SW480 (cell line): ENCODE measurements around the gene TBXAS1.

Experiments used
- DNase-seq: peaks from one replicate; pipeline ENCODE4 v3.0.0-alpha.2; 2016; ENCODE audit warnings: low spot score

The TBXAS1 gene

GRCh38 chr7:139948587-139949335 lies 119.7 kb downstream of the TBXAS1 start:
- no peak for DNase-seq

- no peak for DNase-seq
These were observed 120.6 kb downstream of the TBXAS1 start for GRCh38 chr7:139949629-139950028.

- peak; percentile 5 for DNase-seq
These were observed 121.9 kb downstream of the TBXAS1 start for GRCh38 chr7:139950881-139951525.

GRCh38 chr7:139953229-139953628 lies 124.2 kb downstream of the TBXAS1 start:
- no peak for DNase-seq

- DNase-seq = no peak
These were observed 126.2 kb downstream of the TBXAS1 start for GRCh38 chr7:139955109-139955820.

GRCh38 chr7:139958599-139959284 lies 129.7 kb downstream of the TBXAS1 start:
- no peak for DNase-seq

GRCh38 chr7:139959285-139959628 lies 130.2 kb downstream of the TBXAS1 start:
- no peak for DNase-seq

GRCh38 chr7:139959718-139960117 lies 130.7 kb downstream of the TBXAS1 start:
- DNase-seq = no peak

- peak; percentile 6 for DNase-seq
These were observed 131.1 kb downstream of the TBXAS1 start for GRCh38 chr7:139960157-139960556.

- DNase-seq = no peak
These were observed 137.0 kb downstream of the TBXAS1 start for GRCh38 chr7:139965942-139966628.

- DNase-seq = no peak
These were observed 137.9 kb downstream of the TBXAS1 start for GRCh38 chr7:139966949-139967348.

- no peak for DNase-seq
These were observed 139.9 kb downstream of the TBXAS1 start for GRCh38 chr7:139968931-139969330.

GRCh38 chr7:139972029-139972428 lies 143.0 kb downstream of the TBXAS1 start:
- DNase-seq = no peak

- no peak for DNase-seq
These were observed 144.3 kb downstream of the TBXAS1 start for GRCh38 chr7:139973101-139974050.

- DNase-seq = no peak
These were observed 145.2 kb downstream of the TBXAS1 start for GRCh38 chr7:139974179-139974811.

- DNase-seq = no peak
These were observed 147.2 kb downstream of the TBXAS1 start for GRCh38 chr7:139976055-139976837.

- DNase-seq = no peak
These were observed 148.0 kb downstream of the TBXAS1 start for GRCh38 chr7:139976838-139977656.

- no peak for DNase-seq
These were observed 152.4 kb downstream of the TBXAS1 start for GRCh38 chr7:139981511-139981895.
